ENCODE measurements around the gene DENND1A. TPM values are rescaled to one million over a fixed set of nuclear protein-coding genes. Genes with fewer than 3 reads are reported as not detected.
"Not testable (repeated sequence)": the region's sequence is repeated elsewhere in the genome, so short reads cannot be mapped to it uniquely, and the experiment has no call there.

The DENND1A gene
- total RNA-seq, 1 donor from 2014 or later, result 13.6 TPM

- DNase-seq (ENCODE audit: missing footprints) (peak; percentile 53), ATAC-seq (no peak)
- intact Hi-C loops (cut with DNase I), result no loop called here
Measured at GRCh38 chr9:123336449-123336848, 593.5 kb downstream of the DENND1A start.

- intact Hi-C loops (cut with DNase I), result no loop called here
- ATAC-seq (no peak), DNase-seq (ENCODE audit: missing footprints) (no peak)
Measured at GRCh38 chr9:123335986-123336329, 594.0 kb downstream of the DENND1A start.

GRCh38 chr9:123335193-123335985, 594.5 kb downstream of the DENND1A start:
- DNase-seq (ENCODE audit: missing footprints), result peak; percentile 30
- no peak for ATAC-seq
- intact Hi-C loops (cut with DNase I), result no loop called here

GRCh38 chr9:123334639-123335038, 595.3 kb downstream of the DENND1A start:
- intact Hi-C loops (cut with DNase I), result no loop called here
- ATAC-seq (no peak), DNase-seq (ENCODE audit: missing footprints) (peak; percentile 13)

- peak; percentile 50 for DNase-seq (ENCODE audit: missing footprints)
- intact Hi-C loops (cut with DNase I); ATAC-seq: not testable (repeated sequence)
Measured at GRCh38 chr9:123333058-123333669, 596.8 kb downstream of the DENND1A start.

GRCh38 chr9:123331346-123332060, 598.4 kb downstream of the DENND1A start:
- intact Hi-C loops (cut with DNase I), result no loop called here
- ATAC-seq (no peak), DNase-seq (ENCODE audit: missing footprints) (peak; percentile 62)

Small RNAs within 50 kb of the gene (microRNA-seq; reads per million reads assigned to microRNA genes)
- gene MIR601, result not detected
- not detected for gene MIR7150

Other genes starting within 250 kb of the DENND1A start
- gene LHX2, start 81.6 kb upstream of the DENND1A start, total RNA-seq, result not detected